DOHH2 (cell line): Measurements from ENCODE around the gene WDR87.

Experiments
- H3F3A ChIP-seq: fragments of 200-600 bp; sonication (generic), shearing (Covaris generic); 2 replicates; pipeline ENCODE4 v1.6.0; 2016; ENCODE audit warnings: antibody characterized with exemption, mild to moderate bottlenecking; ENCODE audit not compliant: control insufficient read depth, insufficient read depth
- H3K27ac ChIP-seq: fragments of 200-600 bp; sonication (generic); 2 replicates; pipeline ENCODE4 v1.5.1; 2014; ENCODE audit warnings: low read depth, mild to moderate bottlenecking, low read length, moderate library complexity
- H3K27me3 ChIP-seq: fragments of 200-600 bp; sonication (generic); 2 replicates; pipeline ENCODE4 v1.6.1; 2014; ENCODE audit warnings: mild to moderate bottlenecking, low read length, mixed read lengths; ENCODE audit not compliant: control insufficient read depth
- H3K36me3 ChIP-seq: fragments of 200-600 bp; sonication (generic); 2 replicates; pipeline ENCODE4 v1.6.1; 2014; ENCODE audit warnings: mild to moderate bottlenecking, low read length, moderate library complexity, mixed read lengths; ENCODE audit not compliant: control insufficient read depth
- H3K4me1 ChIP-seq: fragments of 200-600 bp; sonication (generic); 2 replicates; pipeline ENCODE4 v1.6.1; 2014; ENCODE audit warnings: mild to moderate bottlenecking, low read length, mixed read lengths; ENCODE audit not compliant: control insufficient read depth
- H3K4me2 ChIP-seq: fragments of 200-600 bp; sonication (generic); 2 replicates; pipeline ENCODE4 v1.6.0; 2014; ENCODE audit warnings: mild to moderate bottlenecking, low read length, moderate library complexity
- H3K4me3 ChIP-seq: fragments of 200-600 bp; sonication (generic); 2 replicates; pipeline ENCODE4 v1.5.1; 2014; ENCODE audit warnings: mild to moderate bottlenecking, low read length, mixed read lengths
- H3K79me2 ChIP-seq: fragments of 200-600 bp; sonication (generic); 2 replicates; pipeline ENCODE4 v1.6.1; 2014; ENCODE audit warnings: mild to moderate bottlenecking, low read length, mixed read lengths; ENCODE audit not compliant: control insufficient read depth
- H3K9me2 ChIP-seq: fragments of 200-600 bp; sonication (generic); replicated peaks from 2 replicates; pipeline ENCODE4 v1.6.1; 2014; ENCODE audit warnings: mild to moderate bottlenecking, low read length, mixed read lengths; ENCODE audit not compliant: control insufficient read depth
- H3K9me3 ChIP-seq: fragments of 200-600 bp; sonication (generic); 2 replicates; pipeline ENCODE4 v1.6.1; 2014; ENCODE audit warnings: antibody characterized with exemption, low read length, mixed read lengths; ENCODE audit not compliant: control insufficient read depth, insufficient read depth
- H4K20me1 ChIP-seq: fragments of 200-600 bp; sonication (generic); 2 replicates; pipeline ENCODE4 v1.6.0; 2014; ENCODE audit warnings: low read depth, mild to moderate bottlenecking, antibody characterized with exemption, low read length, moderate library complexity; ENCODE audit not compliant: control insufficient read depth, insufficient read depth
- EZH2phosphoT487 ChIP-seq: fragments of 200-600 bp; sonication (generic); IDR thresholded peaks from 2 replicates; pipeline ENCODE4 v1.6.1; 2017; ENCODE audit warnings: borderline replicate concordance, mild to moderate bottlenecking, antibody characterized with exemption, low read length, moderate library complexity, mixed read lengths
- TF ChIP-seq, protein P1 (sequence below): fragments of 200-600 bp; sonication (generic); IDR thresholded peaks from one replicate; pipeline ENCODE4 v1.5.1; 2014; ENCODE audit warnings: antibody characterized with exemption, mild to moderate bottlenecking, low read depth, low read length; ENCODE audit not compliant: poor library complexity, severe bottlenecking

The WDR87 gene

DNA sequence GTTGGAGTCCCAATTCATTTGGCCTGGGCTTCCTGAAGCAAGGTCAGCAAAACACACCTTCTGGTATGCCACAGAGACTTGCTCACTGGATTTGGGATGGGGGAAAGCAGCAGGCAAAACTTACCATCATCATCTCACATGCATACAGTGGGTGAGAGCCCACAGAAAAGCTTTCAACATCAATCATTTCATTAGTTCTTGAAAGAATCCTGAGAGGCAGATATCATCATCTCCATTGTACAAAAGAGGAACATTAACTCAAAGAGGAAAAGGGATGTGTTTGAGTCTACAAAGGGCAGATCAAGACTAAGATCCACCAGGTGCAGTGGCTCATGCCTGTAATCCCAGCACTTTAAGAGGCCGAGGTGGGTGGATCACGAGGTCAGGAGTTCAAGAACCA, 6.4 kb downstream of the WDR87 start:
- Histone ChIP-seq H3K4me3 (no peak overlapping the region), H3K79me2 (no peaks in the 10 kb centered on the region), H3K4me2 (no peak overlapping the region), H3K36me3 (no peaks in the 10 kb centered on the region), H3F3A (peaks cover 6% of the 10 kb centered on the region; the same call in 1 of the 2 replicates), H3K27me3 (no peaks in the 10 kb centered on the region), H3K4me1 (peaks cover 25% of the 10 kb centered on the region), H3K27ac (no peak overlapping the region), H4K20me1 (no peaks in the 10 kb centered on the region), H3K9me3 (no peaks in the 10 kb centered on the region), H3K9me2 (no peaks in the 10 kb centered on the region)
- no peak for TF ChIP-seq EZH2phosphoT487
- TF ChIP-seq, protein P1, sequence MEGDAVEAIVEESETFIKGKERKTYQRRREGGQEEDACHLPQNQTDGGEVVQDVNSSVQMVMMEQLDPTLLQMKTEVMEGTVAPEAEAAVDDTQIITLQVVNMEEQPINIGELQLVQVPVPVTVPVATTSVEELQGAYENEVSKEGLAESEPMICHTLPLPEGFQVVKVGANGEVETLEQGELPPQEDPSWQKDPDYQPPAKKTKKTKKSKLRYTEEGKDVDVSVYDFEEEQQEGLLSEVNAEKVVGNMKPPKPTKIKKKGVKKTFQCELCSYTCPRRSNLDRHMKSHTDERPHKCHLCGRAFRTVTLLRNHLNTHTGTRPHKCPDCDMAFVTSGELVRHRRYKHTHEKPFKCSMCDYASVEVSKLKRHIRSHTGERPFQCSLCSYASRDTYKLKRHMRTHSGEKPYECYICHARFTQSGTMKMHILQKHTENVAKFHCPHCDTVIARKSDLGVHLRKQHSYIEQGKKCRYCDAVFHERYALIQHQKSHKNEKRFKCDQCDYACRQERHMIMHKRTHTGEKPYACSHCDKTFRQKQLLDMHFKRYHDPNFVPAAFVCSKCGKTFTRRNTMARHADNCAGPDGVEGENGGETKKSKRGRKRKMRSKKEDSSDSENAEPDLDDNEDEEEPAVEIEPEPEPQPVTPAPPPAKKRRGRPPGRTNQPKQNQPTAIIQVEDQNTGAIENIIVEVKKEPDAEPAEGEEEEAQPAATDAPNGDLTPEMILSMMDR: no peak

DNA sequence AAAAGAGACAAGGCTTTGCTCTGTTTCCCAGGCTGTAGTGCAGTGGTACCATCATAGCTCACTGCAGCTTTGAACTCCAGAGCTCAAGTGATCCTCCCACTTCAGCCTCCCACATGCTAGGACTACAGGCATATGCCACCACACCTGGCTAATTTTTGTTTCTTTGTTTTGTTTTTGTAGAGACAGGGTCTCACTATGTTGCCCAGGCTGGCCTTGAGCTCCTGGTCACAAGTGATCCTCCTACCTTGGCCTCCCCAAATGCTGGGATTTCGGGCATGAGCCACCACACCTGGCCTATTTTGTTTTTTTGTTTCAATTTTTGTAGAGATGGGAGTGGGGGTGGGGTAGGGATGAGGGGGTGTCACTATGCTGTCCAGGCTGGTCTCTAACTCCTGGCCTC, 6.9 kb downstream of the WDR87 start:
- peaks cover 6% of the 10 kb centered on the region; the same call in 1 of the 2 replicates for H3F3A ChIP-seq
- no peaks in the 10 kb centered on the region for H4K20me1 ChIP-seq
- H3K27ac ChIP-seq: no peak overlapping the region
- no peaks in the 10 kb centered on the region for H3K79me2 ChIP-seq
- H3K4me3 ChIP-seq: no peak overlapping the region
- TF ChIP-seq, protein P1: no peak
- TF ChIP-seq EZH2phosphoT487: no peak
- H3K9me3 ChIP-seq: no peaks in the 10 kb centered on the region
- no peaks in the 10 kb centered on the region for H3K9me2 ChIP-seq
- peaks cover 25% of the 10 kb centered on the region for H3K4me1 ChIP-seq
- no peaks in the 10 kb centered on the region for H3K27me3 ChIP-seq
- no peaks in the 10 kb centered on the region for H3K36me3 ChIP-seq
- no peak overlapping the region for H3K4me2 ChIP-seq

DNA sequence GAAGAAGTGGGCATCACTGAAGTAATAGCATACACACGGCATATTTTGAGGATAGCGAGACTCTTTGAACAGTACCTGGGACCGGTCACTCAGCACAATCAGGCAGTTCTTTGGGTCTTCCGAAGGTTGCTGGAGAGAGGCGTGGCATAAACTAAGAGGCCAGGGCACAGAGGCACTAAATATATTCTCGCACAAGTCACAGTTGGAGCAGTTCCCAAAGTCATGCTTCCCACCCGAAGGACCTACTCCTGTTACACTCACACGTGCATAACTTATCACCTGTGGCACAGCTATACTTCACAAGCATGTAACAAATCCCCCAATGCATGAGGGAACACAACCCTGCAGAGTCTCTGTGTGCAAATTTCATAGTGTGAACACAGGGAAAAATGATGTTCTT, 10.2 kb downstream of the WDR87 start:
- H3K79me2 ChIP-seq: no peaks in the 10 kb centered on the region
- peaks cover 9% of the 10 kb centered on the region for H3K4me1 ChIP-seq
- H4K20me1 ChIP-seq: no peaks in the 10 kb centered on the region
- TF ChIP-seq, protein P1: no peak
- TF ChIP-seq EZH2phosphoT487: no peak
- H3K4me2 ChIP-seq: no peak overlapping the region
- H3K36me3 ChIP-seq: no peaks in the 10 kb centered on the region
- no peaks in the 10 kb centered on the region for H3K9me2 ChIP-seq
- no peaks in the 10 kb centered on the region for H3K9me3 ChIP-seq
- H3F3A ChIP-seq: no peaks in the 10 kb centered on the region
- H3K4me3 ChIP-seq: no peak overlapping the region
- no peaks in the 10 kb centered on the region for H3K27me3 ChIP-seq
- no peak overlapping the region for H3K27ac ChIP-seq
